Measurements from ENCODE around the gene SP100. TPM values are rescaled to one million over a fixed set of nuclear protein-coding genes. Genes with fewer than 3 reads are reported as not detected.

SP100 gene
- total RNA-seq, 1 donor from 2014 or later, result 120 TPM

DNA sequence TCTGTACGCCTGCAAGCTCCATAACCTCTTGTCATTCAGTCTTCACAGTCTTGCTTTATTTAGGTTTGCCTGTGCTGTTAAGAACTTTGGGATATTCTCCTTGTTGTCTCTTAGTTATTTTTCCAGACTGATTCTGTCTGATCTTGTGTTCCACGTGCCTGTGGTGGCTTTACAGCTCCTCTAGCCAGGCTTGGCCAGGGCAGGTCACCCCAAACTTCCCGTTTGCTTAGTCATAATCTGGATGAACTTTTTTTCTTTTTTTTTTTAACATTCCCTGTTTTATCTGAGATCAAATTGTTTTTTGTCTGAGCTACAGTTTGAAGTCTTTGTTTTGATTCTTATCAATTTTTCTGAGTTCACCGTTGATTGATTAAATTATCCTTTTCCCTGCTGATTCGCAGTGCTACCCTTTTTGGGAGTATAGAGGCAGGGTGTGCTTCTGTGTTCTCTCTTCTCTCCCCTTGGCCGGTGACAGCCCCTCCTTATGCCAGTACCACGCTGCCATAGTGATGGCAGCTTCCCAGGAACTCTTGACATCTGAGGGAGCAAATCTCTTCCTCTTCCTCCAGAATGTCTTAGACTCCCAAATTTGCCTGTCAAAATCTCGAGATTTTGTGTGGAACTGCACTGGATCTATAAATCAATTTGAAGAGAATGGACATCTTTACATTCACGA is 2.5 kb downstream of the SP100 start:
- Mint-ChIP-seq H3K27ac (ENCODE audit: unreplicated experiment) (peak overlapping the region; percentile 81), H3K9me3 (ENCODE audit: unreplicated experiment) (no peaks in the 10 kb centered on the region), H3K27me3 (ENCODE audit: unreplicated experiment) (no peaks in the 10 kb centered on the region), H3K36me3 (ENCODE audit: unreplicated experiment) (peaks cover 22% of the 10 kb centered on the region), H3K4me1 (ENCODE audit: unreplicated experiment) (peaks cover 76% of the 10 kb centered on the region), H3K4me3 (ENCODE audit: unreplicated experiment) (peak overlapping the region; percentile 88)
- TF ChIP-seq, protein P1, sequence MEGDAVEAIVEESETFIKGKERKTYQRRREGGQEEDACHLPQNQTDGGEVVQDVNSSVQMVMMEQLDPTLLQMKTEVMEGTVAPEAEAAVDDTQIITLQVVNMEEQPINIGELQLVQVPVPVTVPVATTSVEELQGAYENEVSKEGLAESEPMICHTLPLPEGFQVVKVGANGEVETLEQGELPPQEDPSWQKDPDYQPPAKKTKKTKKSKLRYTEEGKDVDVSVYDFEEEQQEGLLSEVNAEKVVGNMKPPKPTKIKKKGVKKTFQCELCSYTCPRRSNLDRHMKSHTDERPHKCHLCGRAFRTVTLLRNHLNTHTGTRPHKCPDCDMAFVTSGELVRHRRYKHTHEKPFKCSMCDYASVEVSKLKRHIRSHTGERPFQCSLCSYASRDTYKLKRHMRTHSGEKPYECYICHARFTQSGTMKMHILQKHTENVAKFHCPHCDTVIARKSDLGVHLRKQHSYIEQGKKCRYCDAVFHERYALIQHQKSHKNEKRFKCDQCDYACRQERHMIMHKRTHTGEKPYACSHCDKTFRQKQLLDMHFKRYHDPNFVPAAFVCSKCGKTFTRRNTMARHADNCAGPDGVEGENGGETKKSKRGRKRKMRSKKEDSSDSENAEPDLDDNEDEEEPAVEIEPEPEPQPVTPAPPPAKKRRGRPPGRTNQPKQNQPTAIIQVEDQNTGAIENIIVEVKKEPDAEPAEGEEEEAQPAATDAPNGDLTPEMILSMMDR (IDR thresholded peaks at IDR 0.05), result no peak
- no peak for DNase-seq (ENCODE audit: extremely low spot score, unreplicated experiment)

DNA sequence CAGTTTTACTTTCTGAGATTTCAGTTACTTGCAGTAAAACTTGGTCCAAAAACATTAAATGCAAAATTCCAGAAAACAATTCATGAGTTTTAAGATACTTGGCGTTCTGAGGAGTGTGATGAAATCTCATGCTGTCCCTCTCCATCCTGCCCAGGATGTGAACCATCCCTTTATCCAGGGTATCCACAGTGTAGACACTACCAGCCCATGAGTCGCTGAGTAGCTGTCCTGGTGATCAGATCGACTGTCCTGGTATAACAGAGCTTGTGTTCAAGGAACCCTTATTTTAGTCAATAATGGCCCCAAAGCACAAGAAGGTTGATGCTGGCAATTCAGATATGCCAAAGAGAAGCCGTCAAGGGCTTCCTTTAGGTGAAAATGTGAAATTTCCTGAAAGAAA is 3.2 kb downstream of the SP100 start:
- TF ChIP-seq, protein P1 (IDR thresholded peaks at IDR 0.05), result no peak
- no peaks in the 10 kb centered on the region for H3K9me3 Mint-ChIP-seq (ENCODE audit: unreplicated experiment)
- peaks cover 27% of the 10 kb centered on the region for H3K36me3 Mint-ChIP-seq (ENCODE audit: unreplicated experiment)
- H3K4me1 Mint-ChIP-seq (ENCODE audit: unreplicated experiment), result peaks cover 79% of the 10 kb centered on the region
- no peaks in the 10 kb centered on the region for H3K27me3 Mint-ChIP-seq (ENCODE audit: unreplicated experiment)
- no peak for DNase-seq (ENCODE audit: extremely low spot score, unreplicated experiment)
- peak overlapping the region; percentile 81 for H3K27ac Mint-ChIP-seq (ENCODE audit: unreplicated experiment)
- peak overlapping the region; percentile 22 for H3K4me3 Mint-ChIP-seq (ENCODE audit: unreplicated experiment)

DNA sequence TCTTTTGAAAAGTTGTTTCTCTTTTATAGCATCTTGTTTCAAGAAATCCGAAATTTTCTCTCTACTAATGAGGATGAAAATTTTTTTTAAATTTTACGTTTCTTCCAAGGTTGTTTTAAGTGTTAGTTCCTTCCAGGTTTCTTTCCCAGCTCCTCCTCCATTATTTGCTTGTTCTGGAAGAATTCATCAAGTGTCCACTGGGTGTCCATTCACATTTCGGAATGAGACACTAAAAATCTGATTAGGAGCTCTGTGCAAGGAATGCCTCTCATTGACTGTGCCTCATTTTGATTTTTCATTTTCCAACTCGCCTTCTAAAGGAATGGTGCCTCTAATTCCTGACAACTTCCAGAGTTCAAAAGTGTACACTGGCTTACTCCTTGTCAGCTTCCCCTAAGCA is 6.1 kb downstream of the SP100 start:
- Mint-ChIP-seq H3K36me3 (ENCODE audit: unreplicated experiment) (peaks cover 33% of the 10 kb centered on the region), H3K4me1 (ENCODE audit: unreplicated experiment) (peaks cover 87% of the 10 kb centered on the region), H3K27ac (ENCODE audit: unreplicated experiment) (no peak overlapping the region), H3K9me3 (ENCODE audit: unreplicated experiment) (no peaks in the 10 kb centered on the region), H3K4me3 (ENCODE audit: unreplicated experiment) (no peak overlapping the region), H3K27me3 (ENCODE audit: unreplicated experiment) (no peaks in the 10 kb centered on the region)
- DNase-seq (ENCODE audit: extremely low spot score, unreplicated experiment), result no peak
- TF ChIP-seq, protein P1 (IDR thresholded peaks at IDR 0.05), result peak; percentile 30

GRCh38 chr2:230423851-230424458 is 8.0 kb downstream of the SP100 start:
- no peaks in the 10 kb centered on the region for H3K27me3 Mint-ChIP-seq (ENCODE audit: unreplicated experiment)
- H3K9me3 Mint-ChIP-seq (ENCODE audit: unreplicated experiment), result no peaks in the 10 kb centered on the region
- TF ChIP-seq, protein P1 (IDR thresholded peaks at IDR 0.05), result no peak
- H3K36me3 Mint-ChIP-seq (ENCODE audit: unreplicated experiment), result peaks cover 41% of the 10 kb centered on the region
- H3K27ac Mint-ChIP-seq (ENCODE audit: unreplicated experiment), result peak overlapping the region; percentile 87
- no peak for DNase-seq (ENCODE audit: extremely low spot score, unreplicated experiment)
- H3K4me3 Mint-ChIP-seq (ENCODE audit: unreplicated experiment), result peak overlapping the region; percentile 34
- H3K4me1 Mint-ChIP-seq (ENCODE audit: unreplicated experiment), result peaks cover 75% of the 10 kb centered on the region

DNA sequence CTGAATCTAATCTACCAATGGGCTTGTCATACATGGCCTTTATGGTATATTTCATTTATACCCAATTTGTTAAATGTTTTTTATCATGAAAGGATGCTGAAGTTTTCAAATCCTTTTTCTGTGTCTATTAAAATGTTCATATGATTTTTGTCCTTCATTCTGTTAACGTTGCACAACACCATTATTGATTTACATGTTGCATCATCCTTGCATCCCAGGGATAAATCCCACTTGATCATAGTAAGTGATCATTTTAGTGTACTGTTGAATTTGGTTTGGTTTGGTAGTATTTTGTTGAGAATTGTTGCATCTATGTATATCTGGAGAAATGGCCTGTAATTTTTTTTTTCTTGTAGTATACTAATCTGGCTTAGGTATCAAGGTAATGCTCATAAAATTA is 9.4 kb downstream of the SP100 start:
- Mint-ChIP-seq H3K4me1 (ENCODE audit: unreplicated experiment) (peaks cover 62% of the 10 kb centered on the region), H3K27me3 (ENCODE audit: unreplicated experiment) (no peaks in the 10 kb centered on the region), H3K27ac (ENCODE audit: unreplicated experiment) (peak overlapping the region; percentile 8), H3K9me3 (ENCODE audit: unreplicated experiment) (peaks cover 6% of the 10 kb centered on the region), H3K4me3 (ENCODE audit: unreplicated experiment) (no peak overlapping the region), H3K36me3 (ENCODE audit: unreplicated experiment) (peaks cover 49% of the 10 kb centered on the region)
- no peak for DNase-seq (ENCODE audit: extremely low spot score, unreplicated experiment)
- TF ChIP-seq, protein P1 (IDR thresholded peaks at IDR 0.05), result no peak
